Measurements from ENCODE around the gene FSTL4. TPM values are rescaled to one million over a fixed set of nuclear protein-coding genes. Genes with fewer than 3 reads are reported as not detected.

Gene FSTL4
- total RNA-seq, 1 experiment from 2014 or later, result not detected

GRCh38 chr5:133643365-133643764 lies 31.0 kb upstream of the FSTL4 start:
- H3K9me3 Mint-ChIP-seq (ENCODE audit: low read depth, unreplicated experiment), result no peaks in the 10 kb centered on the region
- intact Hi-C loops (cut with micrococcal nuclease; ENCODE audit: unreplicated experiment), result no loop called here
- no TSS peak for BruUV-seq (replicated peaks)

GRCh38 chr5:133642153-133642722 lies 29.9 kb upstream of the FSTL4 start:
- no peak for DNase-seq
- intact Hi-C loops (cut with micrococcal nuclease; ENCODE audit: unreplicated experiment), result no loop called here
- Mint-ChIP-seq H3K36me3 (ENCODE audit: insufficient read depth, unreplicated experiment) (no peaks in the 10 kb centered on the region), H3K27me3 (ENCODE audit: unreplicated experiment) (peaks cover 96% of the 10 kb centered on the region), H3K4me1 (ENCODE audit: low read depth, unreplicated experiment) (no peaks in the 10 kb centered on the region), H3K9me3 (ENCODE audit: low read depth, unreplicated experiment) (no peaks in the 10 kb centered on the region), H3K27ac (ENCODE audit: unreplicated experiment) (no peak overlapping the region), H3K4me3 (ENCODE audit: low read depth, unreplicated experiment) (no peak overlapping the region)
- CTCF ChIA-PET, result interaction anchor here (0.6 kb wide), 1 partner anchor 239 kb away, joined by 3 read pairs; no protein-coding TSS in a partner anchor
- no TSS peak for BruUV-seq (replicated peaks)
- TF ChIP-seq CTCF (IDR thresholded peaks at IDR 0.05; ENCODE audit: unreplicated experiment), result no peak

More at GRCh38 chr5:133643365-133643764, 31.0 kb upstream of the FSTL4 start:
- CTCF ChIA-PET, result no interaction called here
- TF ChIP-seq CTCF (IDR thresholded peaks at IDR 0.05; ENCODE audit: unreplicated experiment), result no peak
- H3K27me3 Mint-ChIP-seq (ENCODE audit: unreplicated experiment), result peaks cover 96% of the 10 kb centered on the region
- DNase-seq, result no peak
- H3K36me3 Mint-ChIP-seq (ENCODE audit: insufficient read depth, unreplicated experiment), result no peaks in the 10 kb centered on the region
- no peak overlapping the region for H3K27ac Mint-ChIP-seq (ENCODE audit: unreplicated experiment)
- H3K4me1 Mint-ChIP-seq (ENCODE audit: low read depth, unreplicated experiment), result no peaks in the 10 kb centered on the region
- H3K4me3 Mint-ChIP-seq (ENCODE audit: low read depth, unreplicated experiment), result no peak overlapping the region

GRCh38 chr5:133641683-133642082 lies 29.3 kb upstream of the FSTL4 start:
- H3K27me3 Mint-ChIP-seq (ENCODE audit: unreplicated experiment), result peaks cover 96% of the 10 kb centered on the region
- H3K36me3 Mint-ChIP-seq (ENCODE audit: insufficient read depth, unreplicated experiment), result no peaks in the 10 kb centered on the region
- no peak overlapping the region for H3K27ac Mint-ChIP-seq (ENCODE audit: unreplicated experiment)
- intact Hi-C loops (cut with micrococcal nuclease; ENCODE audit: unreplicated experiment), result no loop called here
- no peaks in the 10 kb centered on the region for H3K4me1 Mint-ChIP-seq (ENCODE audit: low read depth, unreplicated experiment)
- H3K9me3 Mint-ChIP-seq (ENCODE audit: low read depth, unreplicated experiment), result no peaks in the 10 kb centered on the region
- TF ChIP-seq CTCF (IDR thresholded peaks at IDR 0.05; ENCODE audit: unreplicated experiment), result no peak
- no peak for DNase-seq
- no peak overlapping the region for H3K4me3 Mint-ChIP-seq (ENCODE audit: low read depth, unreplicated experiment)
- BruUV-seq (replicated peaks), result no TSS peak
- CTCF ChIA-PET, result interaction anchor here (0.6 kb wide), 1 partner anchor 240 kb away, joined by 3 read pairs; no protein-coding TSS in a partner anchor

GRCh38 chr5:133639850-133640528 lies 27.6 kb upstream of the FSTL4 start:
- Mint-ChIP-seq H3K9me3 (ENCODE audit: low read depth, unreplicated experiment) (no peaks in the 10 kb centered on the region), H3K4me3 (ENCODE audit: low read depth, unreplicated experiment) (no peak overlapping the region), H3K4me1 (ENCODE audit: low read depth, unreplicated experiment) (no peaks in the 10 kb centered on the region), H3K27me3 (ENCODE audit: unreplicated experiment) (peaks cover 87% of the 10 kb centered on the region), H3K27ac (ENCODE audit: unreplicated experiment) (no peak overlapping the region), H3K36me3 (ENCODE audit: insufficient read depth, unreplicated experiment) (no peaks in the 10 kb centered on the region)
- no peak for DNase-seq
- BruUV-seq (replicated peaks), result no TSS peak
- CTCF ChIA-PET, result no interaction called here
- TF ChIP-seq CTCF (IDR thresholded peaks at IDR 0.05; ENCODE audit: unreplicated experiment), result no peak
- intact Hi-C loops (cut with micrococcal nuclease; ENCODE audit: unreplicated experiment), result no loop called here
